ENCODE measurements around the gene NLRC5.
A peak's percentile ranks its signal among the peaks of the same experiment; 100 is the strongest.
"Not testable (repeated sequence)": the region's sequence is repeated elsewhere in the genome, so short reads cannot be mapped to it uniquely, and the experiment has no call there.

Gene NLRC5

DNA sequence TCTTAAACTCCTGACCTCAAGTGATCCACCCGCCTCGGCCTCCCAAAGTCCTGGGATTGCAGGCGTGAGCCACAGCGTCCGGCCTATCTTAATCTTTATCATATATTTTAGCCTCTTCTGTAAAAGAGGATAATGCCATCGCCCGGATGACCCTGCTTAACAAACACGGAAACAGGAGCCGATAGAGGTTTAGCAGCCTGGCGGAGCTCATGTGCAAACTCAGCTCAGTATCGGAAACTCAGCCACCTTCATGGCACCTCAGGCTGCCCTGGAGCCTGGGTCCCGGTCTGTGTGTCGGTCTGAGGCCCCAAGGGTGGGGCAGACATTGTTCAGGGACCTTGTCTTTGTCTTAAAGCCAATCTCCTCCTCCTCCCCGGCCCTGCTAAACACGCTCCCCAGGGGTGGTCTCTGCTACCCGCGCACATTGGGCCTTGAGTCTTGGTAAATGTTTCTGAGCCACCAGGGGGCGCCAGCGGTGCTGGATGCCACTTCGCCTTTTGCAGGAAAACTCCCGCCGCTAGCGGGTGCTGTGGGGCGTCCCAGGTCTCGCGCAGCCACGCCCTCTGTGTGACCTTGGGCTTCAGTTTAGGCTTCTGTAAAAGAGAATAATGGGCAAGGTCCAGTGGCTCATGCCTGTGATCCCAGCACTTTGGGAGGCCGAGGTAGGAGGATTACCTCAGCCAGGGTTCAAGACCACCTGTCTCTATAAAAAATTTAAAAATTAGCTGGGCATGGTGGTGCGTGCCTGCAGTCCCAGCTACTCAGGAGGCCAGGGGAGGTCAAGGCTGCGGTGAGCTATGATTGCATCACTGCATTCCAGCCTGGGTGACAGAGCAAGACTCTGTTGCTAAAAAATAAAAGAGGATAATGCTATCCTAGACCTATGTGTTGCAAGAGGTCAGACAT, 24.9 kb upstream of the NLRC5 start:
- DNase-seq (ENCODE audit: low read depth) = peak; percentile 85

DNA sequence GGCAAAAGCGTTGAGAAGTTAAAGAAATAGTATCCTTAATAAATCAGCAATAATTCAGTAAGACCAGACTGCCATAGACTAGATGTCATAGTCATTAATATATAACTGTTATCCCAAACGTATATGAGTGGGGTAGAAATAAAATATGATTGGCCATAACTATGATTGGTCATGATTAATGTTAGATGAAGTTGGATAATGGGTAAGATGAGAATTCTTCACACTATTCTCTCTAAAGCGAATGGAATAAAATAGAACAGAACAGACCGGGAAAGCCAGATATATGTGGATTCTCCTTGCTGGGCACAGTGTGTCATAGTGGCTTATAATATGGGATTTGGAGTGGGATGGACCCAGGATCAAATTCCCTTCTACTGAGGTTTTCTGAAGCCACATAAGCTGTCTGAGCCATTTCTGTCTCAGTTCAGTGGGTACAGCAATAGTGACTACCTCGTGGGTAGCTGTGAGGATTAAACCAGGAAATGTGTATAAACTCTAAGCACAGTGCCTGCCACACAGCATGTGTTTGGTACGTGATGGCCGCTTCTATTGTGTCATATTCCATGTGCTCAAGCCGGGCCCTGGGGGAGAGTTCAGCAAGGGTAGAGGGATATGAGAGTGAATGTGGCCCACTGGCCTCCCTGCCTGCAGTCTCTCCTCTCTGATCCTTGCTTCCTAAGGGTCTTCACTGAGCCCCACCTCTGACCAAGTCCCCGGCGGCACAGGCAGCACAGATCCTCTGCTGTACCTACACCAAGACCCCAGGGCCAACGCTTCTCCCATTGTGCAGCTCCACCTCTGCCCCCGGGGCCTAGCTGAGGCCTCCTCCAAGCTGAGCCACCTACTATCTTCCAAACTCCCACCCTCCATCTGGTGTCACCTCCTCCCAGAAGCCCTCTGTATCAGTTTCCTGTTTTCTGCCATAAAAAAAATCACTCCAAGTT, 23.9 kb upstream of the NLRC5 start:
- DNase-seq (ENCODE audit: low read depth) = peak; percentile 31

DNA sequence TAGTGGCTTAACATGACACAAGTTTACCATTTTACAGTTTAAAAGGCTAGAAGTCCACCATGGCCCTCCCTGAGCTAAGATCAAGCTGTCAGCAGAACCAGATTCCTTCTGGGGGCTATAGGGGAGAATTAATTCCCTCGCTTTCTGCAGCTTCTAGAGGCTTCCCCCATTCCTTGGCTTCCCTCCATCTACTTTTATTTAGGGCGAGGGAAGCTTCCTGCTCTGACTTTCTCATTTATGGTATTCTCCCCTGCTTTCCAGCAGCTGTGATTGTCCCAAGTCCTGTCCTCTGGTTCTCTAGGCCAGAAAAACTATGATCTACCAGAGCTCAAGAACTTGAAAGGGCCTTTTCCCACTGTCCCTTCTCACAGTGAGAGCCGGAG, 23.3 kb upstream of the NLRC5 start:
- DNase-seq (ENCODE audit: low read depth) = no peak

DNA sequence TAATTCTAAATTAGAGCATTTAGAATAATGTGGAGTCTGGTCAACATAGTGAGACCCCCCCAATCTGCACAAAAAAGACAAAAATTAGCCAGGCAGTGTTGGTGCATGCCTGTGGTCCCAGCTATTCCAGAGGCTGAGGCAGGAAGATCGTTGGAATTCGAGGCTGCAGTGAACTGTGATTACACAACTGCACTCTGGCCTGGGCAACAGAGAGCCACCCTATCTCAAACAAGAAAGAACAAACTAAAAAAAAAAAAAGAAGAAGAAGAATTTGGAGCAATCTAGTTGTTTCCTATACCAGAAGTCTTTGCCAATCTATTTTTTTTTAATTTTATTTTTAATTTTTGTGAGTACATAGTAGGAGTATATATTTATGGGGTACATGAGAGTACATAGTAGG, 21.6 kb upstream of the NLRC5 start:
- no peak for DNase-seq (ENCODE audit: low read depth)

DNA sequence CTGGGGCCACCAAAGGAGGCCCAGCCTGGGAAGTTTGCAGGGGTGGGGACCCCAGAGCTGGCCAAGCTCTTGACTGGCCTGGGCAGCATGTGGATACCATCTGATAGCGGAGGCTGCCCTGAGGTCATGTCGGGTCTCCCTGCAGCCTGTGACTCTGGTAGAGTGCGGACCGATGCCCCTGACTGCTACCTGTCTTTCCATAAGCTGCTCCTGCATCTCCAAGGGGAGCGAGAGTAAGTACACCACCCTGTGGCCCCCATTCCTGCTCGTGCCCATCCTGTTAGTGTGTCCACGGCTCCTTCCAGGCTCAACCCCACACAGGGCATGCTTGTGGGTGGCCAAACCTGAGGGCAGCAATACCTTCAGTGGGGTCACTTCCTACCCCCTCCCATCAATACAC, 19.6 kb upstream of the NLRC5 start:
- DNase-seq (ENCODE audit: low read depth) = no peak

DNA sequence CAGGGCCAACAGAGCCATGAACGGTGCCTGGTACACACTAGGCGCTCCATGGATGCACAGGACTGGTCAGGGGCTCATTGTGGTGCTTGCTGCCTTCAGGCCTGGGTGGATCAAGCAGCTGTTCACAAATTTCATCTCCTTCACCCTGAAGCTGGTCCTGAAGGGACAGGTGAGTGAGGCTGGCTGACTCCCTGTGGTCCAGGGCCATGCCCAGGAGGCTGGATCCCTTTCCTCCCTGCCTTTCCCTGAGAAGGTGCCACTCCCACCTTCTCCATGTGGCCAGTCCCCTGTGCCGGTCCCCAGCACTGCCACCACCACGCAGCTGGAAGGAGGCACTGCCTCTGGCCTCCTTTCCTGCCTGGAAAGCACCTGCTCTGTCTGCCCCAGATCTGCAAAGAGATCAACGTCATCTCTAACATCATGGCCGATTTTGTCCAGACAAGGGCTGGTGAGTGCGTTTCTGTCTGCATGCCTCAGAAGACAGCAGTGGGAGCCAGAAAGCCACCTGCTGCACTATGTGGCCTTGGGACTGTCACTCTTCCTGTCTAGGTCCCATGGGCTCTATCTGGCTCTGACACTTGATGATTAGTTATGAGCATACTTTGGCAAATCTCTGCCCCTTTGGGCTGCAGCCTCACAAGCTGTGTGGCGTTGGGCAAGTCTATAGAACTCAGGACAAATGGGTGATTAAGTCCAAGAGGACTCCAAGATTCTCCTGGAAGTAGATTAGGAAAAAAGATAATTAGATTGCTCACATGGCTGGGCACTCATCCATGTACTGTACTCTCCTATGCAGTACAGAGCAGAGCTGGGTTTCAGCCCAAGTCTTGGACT, 18.2 kb upstream of the NLRC5 start:
- DNase-seq (ENCODE audit: low read depth) = no peak

DNA sequence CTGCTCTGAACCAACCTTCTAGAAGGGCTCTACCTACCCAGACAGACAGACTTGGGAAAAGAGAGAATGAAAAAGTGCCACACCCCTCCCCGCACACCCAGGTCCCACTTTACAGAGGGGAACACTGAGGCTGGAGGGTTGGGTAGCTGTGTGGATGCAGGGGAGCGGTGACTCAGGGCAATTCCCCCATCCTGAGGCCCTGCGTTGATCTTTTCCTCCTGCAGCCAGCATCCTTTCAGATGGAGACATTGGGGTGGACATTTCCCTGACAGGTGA, 17.7 kb upstream of the NLRC5 start:
- DNase-seq (ENCODE audit: low read depth) = no peak

DNA sequence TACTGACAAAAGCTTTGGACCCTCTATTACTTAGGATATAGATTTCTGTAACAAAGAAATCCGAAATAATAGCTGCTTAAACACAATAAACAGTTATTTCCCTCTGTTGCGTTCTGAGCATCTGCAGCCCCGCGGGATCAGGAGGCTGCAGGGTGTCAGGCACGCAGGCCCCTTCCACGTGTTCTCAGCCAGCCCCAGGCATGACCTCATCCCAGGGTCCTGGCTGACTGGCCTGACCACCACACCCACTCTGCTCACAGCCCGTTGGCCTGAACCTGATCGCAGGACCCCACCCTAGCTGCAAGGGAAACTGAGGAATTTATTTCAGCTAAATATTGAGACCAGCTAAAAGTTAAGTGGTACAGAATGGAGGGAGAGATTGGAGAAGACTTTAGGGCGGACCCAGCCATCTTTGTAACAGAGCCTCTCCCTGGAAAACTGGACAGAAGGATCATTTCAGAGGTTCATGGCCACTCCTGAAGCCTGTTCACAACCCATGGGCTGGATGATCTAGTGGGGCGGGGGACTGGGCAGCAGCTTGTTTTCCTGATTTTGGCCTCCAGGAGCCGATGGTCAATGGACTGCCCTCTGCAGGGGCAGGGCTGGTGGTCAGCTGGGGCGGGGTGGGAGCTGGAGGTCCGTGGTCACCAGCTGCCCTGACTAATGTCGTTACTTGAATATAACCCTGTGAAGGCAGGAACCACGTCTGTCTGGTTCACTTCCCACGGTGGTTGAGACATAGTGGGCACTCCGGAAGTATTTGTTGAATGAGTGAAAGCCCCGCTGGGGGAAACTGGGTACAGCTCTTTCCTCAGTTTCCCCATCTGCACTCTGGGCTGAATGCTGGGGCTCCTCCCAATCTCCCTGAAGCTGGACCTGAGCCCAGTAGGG, 16.7 kb upstream of the NLRC5 start:
- DNase-seq (ENCODE audit: low read depth) = no peak

DNA sequence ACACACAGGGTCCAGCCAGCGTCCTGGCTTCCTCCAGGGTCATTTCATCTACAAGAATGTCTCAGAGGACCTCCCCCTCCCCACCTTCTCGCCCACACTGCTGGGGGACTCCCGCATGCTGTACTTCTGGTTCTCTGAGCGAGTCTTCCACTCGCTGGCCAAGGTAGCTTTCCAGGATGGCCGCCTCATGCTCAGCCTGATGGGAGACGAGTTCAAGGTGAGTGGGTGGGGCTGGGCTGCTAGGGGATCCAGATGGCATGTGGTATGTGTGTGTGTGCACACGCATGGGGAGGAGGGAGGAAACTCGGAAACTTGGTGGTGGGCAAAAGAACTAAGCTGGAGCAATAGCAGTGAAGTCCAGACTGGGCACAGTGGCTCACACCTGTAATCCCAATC, 16.1 kb upstream of the NLRC5 start:
- DNase-seq (ENCODE audit: low read depth) = no peak

DNA sequence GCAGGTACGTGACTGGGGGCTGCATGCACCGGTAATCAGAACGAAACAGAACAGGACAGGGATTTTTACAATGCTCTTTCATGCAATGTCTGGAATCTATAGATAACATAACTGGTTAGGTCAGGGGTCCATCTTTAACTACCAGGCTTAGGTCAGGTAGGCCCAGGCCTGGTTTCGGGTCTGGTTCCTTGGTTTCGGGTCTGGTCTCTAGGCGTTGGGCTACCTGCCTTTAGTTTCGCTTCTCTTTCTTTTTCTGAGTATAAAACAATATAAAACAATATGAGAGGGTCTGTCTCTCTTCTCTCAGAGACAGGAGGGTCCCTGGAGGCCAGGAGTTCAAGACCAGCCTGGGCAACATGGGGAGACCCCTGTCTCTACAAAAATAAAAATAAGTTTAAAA, 15.5 kb upstream of the NLRC5 start:
- not testable (repeated sequence) for DNase-seq (ENCODE audit: low read depth)

DNA sequence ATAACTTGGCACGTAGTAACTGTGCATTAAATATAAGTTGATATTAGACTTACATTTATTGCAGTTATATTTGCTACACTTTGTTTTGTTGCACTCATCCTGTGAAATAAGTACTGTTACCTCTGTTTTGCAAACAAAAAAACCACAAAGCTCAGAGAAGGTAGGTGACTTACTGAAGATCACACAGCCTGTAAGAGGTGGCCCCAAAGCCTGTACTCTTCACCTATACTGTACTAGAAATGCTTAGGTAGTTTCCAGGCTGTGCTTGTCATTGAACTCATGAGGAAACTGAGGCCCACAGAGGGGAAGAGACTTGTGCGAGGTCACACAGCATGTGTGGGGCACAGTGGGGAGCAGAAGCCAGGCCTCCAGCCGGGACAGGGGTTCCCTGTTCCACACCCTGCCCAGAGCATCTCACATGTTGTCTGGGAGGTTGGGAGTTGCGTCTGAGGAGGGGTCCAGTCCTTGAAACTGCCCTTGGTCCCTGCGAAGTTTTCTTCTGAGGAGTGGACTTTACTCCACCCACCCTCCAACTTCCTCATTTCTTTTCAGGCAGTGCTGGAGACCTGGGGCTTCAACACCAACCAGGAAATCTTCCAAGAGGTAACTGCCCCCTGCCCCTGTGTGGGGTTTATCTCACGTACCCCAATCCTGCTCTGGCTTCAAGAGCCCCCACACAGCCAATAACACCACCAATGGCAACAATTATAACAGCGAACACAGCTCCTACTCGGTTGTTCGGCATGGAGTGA, 14.6 kb upstream of the NLRC5 start:
- DNase-seq (ENCODE audit: low read depth) = no peak

DNA sequence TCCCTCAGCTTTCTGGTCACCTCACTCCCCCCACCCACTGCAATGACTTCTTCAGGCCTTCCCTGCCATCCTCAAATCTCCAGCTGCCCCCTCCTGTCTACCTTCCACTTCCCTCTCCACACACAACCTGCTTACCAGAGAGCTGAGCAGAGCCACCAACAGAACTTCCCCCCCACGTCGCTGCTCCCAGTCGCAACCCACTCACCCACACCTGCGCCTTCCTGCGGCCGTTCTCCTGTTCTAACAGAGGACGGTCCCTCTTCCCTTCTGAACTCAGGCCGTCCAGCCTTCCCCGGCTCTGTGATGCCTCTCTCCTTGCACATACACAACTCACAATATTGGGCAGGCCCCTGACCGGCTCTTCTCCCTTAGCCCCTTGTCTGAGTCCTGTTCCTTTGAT, 13.6 kb upstream of the NLRC5 start:
- DNase-seq (ENCODE audit: low read depth) = no peak

DNA sequence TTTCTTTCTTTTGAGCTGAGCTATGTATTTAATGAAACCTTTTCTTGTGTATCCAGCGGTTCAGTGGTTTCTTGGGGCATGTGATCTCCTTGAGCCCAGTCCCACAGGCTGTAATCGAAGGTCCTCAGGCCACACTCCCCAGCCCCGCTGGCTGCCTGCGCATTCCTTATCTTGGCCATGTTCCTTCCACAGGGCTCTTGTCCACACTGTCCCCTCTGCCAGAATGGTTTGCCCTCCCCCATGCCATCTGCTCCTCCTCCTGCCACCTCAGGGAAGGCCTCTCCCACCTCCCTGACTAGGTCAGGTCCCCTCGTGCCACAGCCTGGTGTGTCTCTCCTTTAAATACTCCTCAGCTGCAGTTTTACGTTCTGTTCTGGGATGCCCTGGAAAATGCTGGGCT, 12.1 kb upstream of the NLRC5 start:
- no peak for DNase-seq (ENCODE audit: low read depth)

DNA sequence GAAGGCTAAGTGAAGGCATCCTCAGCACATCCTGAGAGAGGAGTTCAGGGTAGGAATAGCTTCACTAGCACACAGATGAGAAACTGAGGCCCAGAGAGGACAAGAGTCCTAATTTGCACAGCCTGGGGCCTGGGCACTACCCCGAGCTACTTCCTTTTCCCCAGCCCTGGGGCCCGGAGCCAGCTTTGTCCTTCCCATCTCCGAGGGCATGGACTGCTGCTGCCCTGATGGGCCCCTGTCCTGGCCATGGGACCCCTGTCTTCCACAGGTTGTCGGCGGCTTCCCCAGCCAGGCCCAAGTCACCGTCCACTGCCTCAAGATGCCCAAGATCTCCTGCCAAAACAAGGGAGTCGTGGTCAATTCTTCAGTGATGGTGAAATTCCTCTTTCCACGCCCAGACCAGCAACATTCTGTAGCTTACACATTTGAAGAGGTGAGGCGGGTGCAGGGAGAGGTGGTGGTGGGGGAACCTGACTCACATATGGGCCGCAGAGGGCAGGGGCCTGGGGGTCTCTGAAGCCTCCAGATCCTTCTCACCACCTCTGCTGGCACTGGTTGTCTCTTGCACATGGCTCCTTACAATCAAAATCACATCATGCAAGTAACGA, 11.4 kb upstream of the NLRC5 start:
- DNase-seq (ENCODE audit: low read depth) = no peak

DNA sequence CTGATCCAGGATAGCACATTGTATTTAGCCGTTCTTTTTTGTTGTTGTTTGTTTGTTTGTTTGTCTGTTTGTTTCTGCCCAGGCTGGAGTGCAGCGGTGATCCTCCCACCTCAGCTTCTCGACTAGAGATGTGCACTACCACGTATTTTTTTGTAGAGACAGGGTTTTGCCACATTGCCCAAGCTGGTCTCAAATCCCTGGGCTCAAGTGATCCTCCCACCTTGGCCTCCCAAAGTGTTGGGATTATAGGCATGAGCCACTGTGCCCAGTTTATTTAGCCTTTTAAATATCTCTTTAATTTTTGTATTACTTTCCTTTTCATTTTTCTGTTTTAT, 9.2 kb upstream of the NLRC5 start:
- no peak for DNase-seq (ENCODE audit: low read depth)

DNA sequence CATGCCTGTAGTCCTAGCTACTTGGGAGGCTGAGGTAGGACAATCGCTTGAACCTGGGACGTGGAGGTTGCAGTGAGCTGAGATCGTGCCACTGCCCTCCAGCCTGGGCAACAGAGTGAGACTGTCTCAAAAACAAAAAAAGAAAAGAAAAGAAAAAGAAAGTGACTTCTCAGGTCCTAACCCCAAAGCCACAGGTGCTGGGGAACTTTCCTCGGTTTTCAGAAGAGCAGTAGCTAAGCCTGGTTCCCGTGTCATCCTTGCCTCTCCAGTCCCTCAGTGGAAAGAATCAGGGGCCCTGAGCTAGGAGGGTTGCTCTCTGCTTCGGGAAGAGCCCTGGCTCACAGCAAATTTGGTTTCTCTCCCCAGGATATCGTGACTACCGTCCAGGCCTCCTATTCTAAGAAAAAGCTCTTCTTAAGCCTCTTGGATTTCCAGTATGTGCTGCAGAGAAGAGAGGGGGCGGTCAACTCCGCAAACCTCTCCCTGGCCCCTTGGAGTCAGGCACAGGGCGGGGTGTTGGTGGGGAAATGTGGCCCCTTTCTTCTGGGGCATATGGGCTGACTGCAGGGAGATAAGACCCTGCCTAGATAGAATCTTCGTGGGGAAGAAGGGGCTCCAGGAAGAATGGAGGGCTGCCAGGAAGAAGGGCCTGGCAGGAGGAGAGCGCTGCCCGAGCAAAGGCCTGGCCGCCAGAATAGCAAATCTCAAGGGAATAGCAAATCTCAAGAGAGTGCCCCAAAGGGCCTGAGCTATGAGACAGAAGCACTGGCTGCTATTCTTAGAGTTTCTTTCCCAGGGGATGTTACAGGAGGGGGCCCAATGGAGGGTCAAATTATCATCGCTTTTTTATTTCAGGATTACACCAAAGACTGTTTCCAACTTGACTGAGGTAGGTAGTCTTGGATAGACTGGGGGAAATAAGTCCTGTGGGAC, 8.3 kb upstream of the NLRC5 start:
- DNase-seq (ENCODE audit: low read depth) = no peak

DNA sequence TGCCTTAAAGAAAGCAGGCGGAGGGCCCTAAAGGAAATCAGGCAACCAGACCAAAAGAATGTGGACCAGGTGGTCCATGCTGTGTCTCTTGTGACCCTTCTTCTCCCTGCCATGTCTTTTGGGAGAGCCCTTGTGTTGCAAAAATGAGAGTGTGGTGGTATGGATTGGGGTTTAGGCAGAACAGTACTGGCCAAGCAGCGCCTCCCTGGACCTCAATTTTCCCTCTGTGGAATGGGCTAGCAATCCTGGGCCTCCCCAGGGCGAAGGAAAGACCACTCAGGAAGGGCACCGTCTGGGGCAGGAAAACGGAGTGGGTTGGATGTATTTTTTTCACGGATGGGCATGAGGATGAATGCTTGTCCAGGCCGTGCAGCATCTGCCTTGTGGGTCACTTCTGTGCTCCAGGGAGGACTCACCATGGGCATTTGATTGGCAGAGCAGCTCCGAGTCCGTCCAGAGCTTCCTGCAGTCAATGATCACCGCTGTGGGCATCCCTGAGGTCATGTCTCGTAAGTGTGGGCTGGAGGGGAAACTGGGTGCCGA, 7.6 kb upstream of the NLRC5 start:
- DNase-seq (ENCODE audit: low read depth) = no peak

DNA sequence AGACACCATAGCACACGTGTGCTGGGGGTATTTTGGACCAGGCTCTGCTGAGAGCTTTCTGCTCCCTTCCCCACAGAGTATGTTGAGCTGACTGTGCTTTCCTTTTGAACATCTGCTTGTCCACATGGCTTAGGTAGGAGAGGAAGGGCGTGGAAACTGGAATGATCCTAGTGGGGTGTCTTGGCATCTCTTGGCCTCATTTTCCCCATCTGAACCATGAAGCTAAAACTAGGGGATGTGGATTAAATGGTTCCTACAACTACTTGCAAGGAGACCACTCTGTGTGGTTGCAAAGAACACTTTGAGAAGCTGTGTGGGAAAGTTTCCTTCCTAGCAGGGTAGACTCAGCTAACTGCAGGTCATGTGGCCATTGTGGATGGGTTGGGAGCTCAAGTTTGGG, 6.7 kb upstream of the NLRC5 start:
- DNase-seq (ENCODE audit: low read depth) = no peak

DNA sequence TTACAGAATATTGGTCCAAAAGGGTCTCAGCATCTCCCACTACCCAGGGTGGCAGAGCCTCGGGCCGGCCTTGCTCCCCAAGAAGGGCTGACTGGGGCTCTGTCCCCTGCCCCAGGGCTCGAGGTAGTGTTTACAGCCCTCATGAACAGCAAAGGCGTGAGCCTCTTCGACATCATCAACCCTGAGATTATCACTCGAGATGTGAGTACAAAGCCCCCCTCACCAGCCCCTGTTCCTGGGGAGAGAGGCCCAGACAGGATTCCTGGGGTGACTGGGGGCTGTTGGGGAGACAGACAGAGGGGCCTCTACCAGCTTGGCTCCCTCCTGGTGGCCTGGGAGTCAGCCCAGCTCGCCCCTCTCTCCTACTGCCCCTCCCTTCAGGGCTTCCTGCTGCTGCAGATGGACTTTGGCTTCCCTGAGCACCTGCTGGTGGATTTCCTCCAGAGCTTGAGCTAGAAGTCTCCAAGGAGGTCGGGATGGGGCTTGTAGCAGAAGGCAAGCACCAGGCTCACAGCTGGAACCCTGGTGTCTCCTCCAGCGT, 6.1 kb upstream of the NLRC5 start:
- no peak for DNase-seq (ENCODE audit: low read depth)

Measured in iris pigment epithelial cell (primary cell).